Skeletal muscle satellite cell (primary cell): ENCODE results near the gene HERPUD2.
"Not testable (repeated sequence)": the region's sequence is repeated elsewhere in the genome, so short reads cannot be mapped to it uniquely, and the experiment has no call there.

ENCODE experiments used
- H3K27me3 ChIP-seq: 2 replicates; pipeline ENCODE4 v1.7.0; 2013; ENCODE audit warnings: low read length; ENCODE audit not compliant: control insufficient read depth, insufficient read depth
- H3K36me3 ChIP-seq: 2 replicates; pipeline ENCODE4 v1.7.0; 2013; ENCODE audit warnings: mild to moderate bottlenecking, control low read depth, low read length; ENCODE audit not compliant: insufficient read depth
- H3K4me1 ChIP-seq: 2 replicates; pipeline ENCODE4 v1.7.0; 2013; ENCODE audit warnings: low read length; ENCODE audit not compliant: control insufficient read depth, insufficient read depth
- H3K4me2 ChIP-seq: 2 replicates; pipeline ENCODE4 v1.7.0; 2013; ENCODE audit warnings: mild to moderate bottlenecking, low read length
- H3K4me3 ChIP-seq: 2 replicates; pipeline ENCODE4 v1.7.0; 2013; ENCODE audit warnings: low read length
- H3K9ac ChIP-seq: 2 replicates; pipeline ENCODE4 v1.7.0; 2013; ENCODE audit warnings: mild to moderate bottlenecking, low read depth, low read length, moderate library complexity
- H3K9me3 ChIP-seq: replicated peaks from 2 replicates; pipeline ENCODE4 v1.7.0; 2013; ENCODE audit warnings: mild to moderate bottlenecking, control low read depth, low read length

HERPUD2 gene

DNA sequence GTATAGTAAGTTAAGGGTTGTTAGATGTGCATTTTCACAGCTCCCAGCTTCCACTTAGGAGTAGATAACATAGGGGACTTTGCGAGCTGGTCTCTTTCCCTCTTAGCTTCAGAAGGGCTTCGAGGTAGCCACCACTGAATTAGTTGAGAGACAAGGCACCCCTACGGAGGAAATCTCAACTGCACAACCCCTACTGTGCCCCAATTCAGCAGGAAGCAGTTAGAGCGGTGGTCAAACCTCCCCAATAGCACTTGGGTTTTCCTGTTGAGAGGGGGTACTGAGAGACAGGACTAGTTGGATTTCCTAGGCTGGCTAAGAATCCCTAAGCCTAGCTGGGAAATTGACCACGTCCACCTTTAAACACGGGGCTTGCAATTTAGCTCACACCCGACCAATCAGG, 1.1 kb upstream of the HERPUD2 start:
- H3K4me3 ChIP-seq: peak overlapping the region; percentile 84
- peaks cover 36% of the 10 kb centered on the region for H3K4me1 ChIP-seq
- peak overlapping the region; percentile 92 for H3K9ac ChIP-seq
- H3K9me3 ChIP-seq: no peaks in the 10 kb centered on the region
- peak overlapping the region; percentile 87 for H3K4me2 ChIP-seq
- no peaks in the 10 kb centered on the region for H3K36me3 ChIP-seq
- no peaks in the 10 kb centered on the region for H3K27me3 ChIP-seq

DNA sequence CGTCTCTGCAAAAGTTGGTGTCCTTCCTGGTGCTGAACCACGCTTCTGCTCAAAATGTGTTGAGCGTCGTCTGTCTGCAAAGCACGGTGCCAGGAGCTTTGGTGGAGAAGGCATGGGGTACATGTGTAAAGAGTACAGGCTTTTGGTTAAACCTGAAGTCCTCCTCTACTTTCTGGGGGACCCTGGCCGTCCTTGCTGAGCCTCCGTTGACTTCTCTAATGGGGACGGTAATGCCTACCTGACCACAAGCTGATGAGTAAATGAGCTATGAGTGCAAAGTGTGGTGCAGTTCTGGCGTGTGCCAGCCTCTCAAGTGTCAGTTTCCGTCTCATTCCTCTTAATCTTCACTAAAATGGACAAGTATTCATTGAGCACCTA, 527 bp upstream of the HERPUD2 start:
- peak overlapping the region; percentile 84 for H3K4me3 ChIP-seq
- H3K27me3 ChIP-seq: no peaks in the 10 kb centered on the region
- H3K4me1 ChIP-seq: peaks cover 36% of the 10 kb centered on the region
- no peaks in the 10 kb centered on the region for H3K9me3 ChIP-seq
- no peaks in the 10 kb centered on the region for H3K36me3 ChIP-seq
- H3K4me2 ChIP-seq: peak overlapping the region; percentile 87
- H3K9ac ChIP-seq: peak overlapping the region; percentile 92

DNA sequence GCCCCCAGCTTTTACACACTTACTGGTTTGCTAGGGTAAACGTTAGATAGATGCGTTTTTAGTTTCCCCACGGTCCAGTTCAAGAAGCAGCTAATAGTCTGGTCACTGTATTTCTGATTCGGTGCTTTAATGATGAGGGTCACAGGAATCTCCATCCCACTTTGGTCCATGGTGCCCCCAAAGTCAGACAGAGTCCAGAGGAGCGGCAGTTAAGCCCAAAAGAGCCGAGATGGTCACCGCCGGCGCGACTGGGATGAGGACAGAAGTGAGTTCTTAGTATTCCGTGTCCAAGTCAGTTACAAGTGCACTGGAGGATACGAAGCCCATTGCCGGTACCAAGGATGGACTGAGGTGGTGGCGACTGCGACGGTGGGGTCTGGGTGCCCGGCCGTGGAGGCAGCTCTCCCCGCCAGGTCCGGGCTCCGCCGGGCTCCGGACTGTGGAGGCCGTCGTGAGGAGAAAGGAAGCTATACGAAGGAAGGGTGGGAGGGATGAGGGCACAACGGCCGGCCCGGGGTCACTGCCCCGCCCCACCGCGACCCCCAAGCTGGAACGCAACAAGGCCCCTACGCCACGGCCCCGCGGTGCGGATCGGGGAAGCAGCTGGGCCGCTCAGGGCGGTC, 663 bp downstream of the HERPUD2 start:
- Histone ChIP-seq H3K36me3 (no peaks in the 10 kb centered on the region), H3K4me3 (peak overlapping the region; percentile 84), H3K9me3 (no peaks in the 10 kb centered on the region), H3K9ac (peak overlapping the region; percentile 92), H3K4me1 (peaks cover 36% of the 10 kb centered on the region), H3K4me2 (peak overlapping the region; percentile 87), H3K27me3 (no peaks in the 10 kb centered on the region)

DNA sequence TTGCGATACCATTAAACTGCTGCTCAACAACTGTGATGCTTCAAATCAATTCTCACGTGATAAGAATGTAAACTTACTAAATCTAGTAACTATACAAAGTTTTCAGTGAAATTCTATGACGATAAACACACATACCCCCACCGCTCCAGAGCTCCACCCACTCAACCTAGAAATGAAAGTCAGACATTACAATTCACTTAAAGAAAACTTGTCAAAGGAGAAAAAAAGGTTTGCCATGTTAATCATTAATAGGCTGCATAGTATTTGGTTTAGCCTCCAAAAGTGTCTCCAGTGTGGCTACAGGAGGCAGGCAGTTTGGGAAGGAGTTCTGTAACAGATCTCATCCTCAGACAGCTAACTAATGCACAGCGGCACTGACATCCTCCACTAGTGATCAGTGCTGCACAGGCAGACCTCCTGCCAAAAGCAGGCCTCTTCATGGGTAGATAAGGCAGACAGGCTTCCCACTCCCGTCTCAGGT, 3.1 kb downstream of the HERPUD2 start:
- Histone ChIP-seq H3K4me1 (peaks cover 25% of the 10 kb centered on the region), H3K9me3 (no peaks in the 10 kb centered on the region), H3K9ac (no peak overlapping the region), H3K27me3 (no peaks in the 10 kb centered on the region), H3K36me3 (no peaks in the 10 kb centered on the region), H3K4me2 (peak overlapping the region; percentile 87), H3K4me3 (peak overlapping the region; percentile 84)

DNA sequence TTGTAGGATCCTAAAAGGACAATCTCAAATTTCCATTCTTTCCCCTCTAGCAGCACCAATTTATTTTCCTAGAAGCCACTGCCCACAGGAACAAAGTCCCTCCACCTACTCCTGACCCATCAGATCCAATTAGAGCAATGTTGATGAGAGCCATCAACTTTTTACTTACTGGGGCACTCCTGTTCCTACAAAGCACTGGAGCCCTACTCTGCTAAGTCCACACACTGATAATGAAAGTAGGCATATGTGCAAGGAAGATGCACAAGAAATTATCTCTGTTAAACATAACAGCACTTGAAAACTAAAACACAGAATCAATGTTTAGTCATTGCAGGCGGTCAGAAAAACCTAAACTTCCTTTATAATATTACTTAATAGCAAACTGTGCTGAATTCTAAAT, 3.6 kb downstream of the HERPUD2 start:
- Histone ChIP-seq H3K9me3 (no peaks in the 10 kb centered on the region), H3K4me1 (peaks cover 20% of the 10 kb centered on the region), H3K9ac (no peak overlapping the region), H3K27me3 (no peaks in the 10 kb centered on the region), H3K4me2 (peak overlapping the region; percentile 87), H3K36me3 (no peaks in the 10 kb centered on the region), H3K4me3 (peak overlapping the region; percentile 31)

- not testable (repeated sequence) for H3K9ac ChIP-seq, H3K36me3 ChIP-seq, H3K4me3 ChIP-seq, H3K27me3 ChIP-seq, H3K9me3 ChIP-seq
- Histone ChIP-seq H3K4me1 (peaks cover 12% of the 10 kb centered on the region), H3K4me2 (peak overlapping the region; percentile 87)
Measured at GRCh38 chr7:35690614-35691013, 4.3 kb downstream of the HERPUD2 start.

GRCh38 chr7:35685781-35686180, 9.2 kb downstream of the HERPUD2 start:
- H3K27me3 ChIP-seq: no peaks in the 10 kb centered on the region
- H3K9ac ChIP-seq: no peak overlapping the region
- no peaks in the 10 kb centered on the region for H3K36me3 ChIP-seq
- no peaks in the 10 kb centered on the region for H3K9me3 ChIP-seq
- H3K4me3 ChIP-seq: no peak overlapping the region
- no peak overlapping the region for H3K4me2 ChIP-seq
- peaks cover under 1% of the 10 kb centered on the region for H3K4me1 ChIP-seq

GRCh38 chr7:35681231-35682029, 13.5 kb downstream of the HERPUD2 start:
- Histone ChIP-seq H3K9ac (no peak overlapping the region), H3K36me3 (no peaks in the 10 kb centered on the region), H3K4me1 (peaks cover 5% of the 10 kb centered on the region), H3K9me3 (no peaks in the 10 kb centered on the region), H3K4me2 (no peak overlapping the region), H3K27me3 (no peaks in the 10 kb centered on the region), H3K4me3 (no peak overlapping the region)

DNA sequence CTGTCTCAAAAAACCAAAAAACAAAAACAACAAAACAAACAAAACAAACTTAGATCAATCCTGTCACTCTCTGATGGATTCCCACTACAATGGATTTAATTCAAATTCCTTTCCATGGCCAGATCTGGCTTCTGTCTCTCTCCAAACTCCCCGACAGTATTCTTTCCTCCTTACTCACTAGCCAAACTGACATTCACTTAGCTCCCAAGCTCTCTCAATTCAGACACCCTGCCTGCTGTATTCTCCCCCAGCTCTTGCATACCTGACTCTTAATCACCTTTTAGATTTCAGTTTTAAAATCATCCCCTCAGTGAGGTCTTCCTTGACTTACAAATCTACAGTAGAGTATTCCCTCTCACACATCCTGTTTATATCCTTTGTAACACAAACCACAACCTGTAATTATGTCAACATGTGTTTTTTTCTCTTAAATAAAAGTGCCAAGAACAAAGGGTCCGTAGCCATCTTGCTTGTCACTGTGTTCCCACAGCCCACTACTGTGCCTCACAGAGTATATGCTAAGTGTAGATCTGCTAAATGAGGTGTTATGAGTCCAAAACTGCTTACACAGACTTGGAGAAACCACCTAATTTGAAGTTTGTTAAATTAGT, 14.4 kb downstream of the HERPUD2 start:
- Histone ChIP-seq H3K9me3 (no peaks in the 10 kb centered on the region), H3K9ac (no peak overlapping the region), H3K36me3 (no peaks in the 10 kb centered on the region)

DNA sequence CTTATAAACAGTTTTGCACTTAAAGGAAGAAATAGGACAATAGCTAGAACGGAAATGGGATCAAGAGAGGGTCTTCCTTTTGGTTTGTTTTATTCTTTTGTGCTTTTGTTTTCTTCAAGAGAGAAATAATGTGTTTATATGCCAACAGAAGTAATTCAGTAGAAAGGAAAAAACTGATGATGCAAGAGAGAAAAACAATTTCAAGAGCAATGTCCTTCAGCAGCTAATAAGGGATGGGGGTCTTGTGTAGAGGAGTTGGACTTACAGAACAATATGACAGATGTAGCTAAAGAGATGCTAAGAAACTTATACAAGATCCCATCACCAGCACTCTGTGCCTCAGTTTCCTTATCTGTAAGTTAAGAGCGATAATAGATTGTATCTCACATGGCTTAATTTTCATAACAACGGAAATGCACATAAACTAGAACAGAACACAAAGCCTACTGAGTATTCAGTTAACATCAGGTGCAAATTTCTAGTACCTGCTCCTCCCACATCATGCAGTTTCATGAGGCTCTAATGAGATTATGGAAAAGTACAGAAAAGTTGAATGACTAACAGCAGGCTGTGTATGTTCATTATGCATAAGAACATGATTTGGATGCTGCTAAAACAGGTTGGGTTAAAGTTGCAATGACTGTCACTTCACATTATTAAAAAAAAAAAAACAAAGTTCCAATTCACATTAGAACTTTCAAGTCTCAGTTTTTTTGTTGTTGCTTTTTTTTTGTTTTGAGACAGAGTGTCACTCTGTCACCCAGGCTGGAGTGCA, 17.2 kb downstream of the HERPUD2 start:
- Histone ChIP-seq H3K4me1 (peaks cover 5% of the 10 kb centered on the region), H3K4me3 (no peak overlapping the region), H3K9me3 (no peaks in the 10 kb centered on the region), H3K9ac (no peak overlapping the region), H3K4me2 (no peak overlapping the region), H3K27me3 (no peaks in the 10 kb centered on the region), H3K36me3 (no peaks in the 10 kb centered on the region)

More for the DNA sequence above, 14.4 kb downstream of the HERPUD2 start:
- Histone ChIP-seq H3K4me3 (no peak overlapping the region), H3K4me1 (peaks cover 5% of the 10 kb centered on the region), H3K4me2 (no peak overlapping the region), H3K27me3 (no peaks in the 10 kb centered on the region)

GRCh38 chr7:35676211-35676610, 18.7 kb downstream of the HERPUD2 start:
- Histone ChIP-seq H3K4me3 (no peak overlapping the region), H3K4me2 (no peak overlapping the region), H3K4me1 (peaks cover 7% of the 10 kb centered on the region), H3K36me3 (no peaks in the 10 kb centered on the region), H3K9ac (no peak overlapping the region), H3K27me3 (no peaks in the 10 kb centered on the region), H3K9me3 (no peaks in the 10 kb centered on the region)
